Body of pancreas (tissue), 4 donors: Measurements from ENCODE around the gene C1RL.

Experiments used
- CTCF ChIP-seq, 7 experiments: fragments of 450-650 bp in 4 of 7; fragments of 200-600 bp in 3 of 7; sonication (generic) in 3 of 7; IDR thresholded peaks; one replicate each; pipeline ENCODE4 v1.5.1; 2016 to 2019; ENCODE audit warnings: antibody characterized with exemption in 7 of 7
- POLR2A ChIP-seq, 3 donors: fragments of 450-650 bp; IDR thresholded peaks; one replicate each; pipeline ENCODE4 v1.6.1; 2016; ENCODE audit warnings: antibody characterized with exemption in 3 of 3, mild to moderate bottlenecking in 2 of 3

DNA sequence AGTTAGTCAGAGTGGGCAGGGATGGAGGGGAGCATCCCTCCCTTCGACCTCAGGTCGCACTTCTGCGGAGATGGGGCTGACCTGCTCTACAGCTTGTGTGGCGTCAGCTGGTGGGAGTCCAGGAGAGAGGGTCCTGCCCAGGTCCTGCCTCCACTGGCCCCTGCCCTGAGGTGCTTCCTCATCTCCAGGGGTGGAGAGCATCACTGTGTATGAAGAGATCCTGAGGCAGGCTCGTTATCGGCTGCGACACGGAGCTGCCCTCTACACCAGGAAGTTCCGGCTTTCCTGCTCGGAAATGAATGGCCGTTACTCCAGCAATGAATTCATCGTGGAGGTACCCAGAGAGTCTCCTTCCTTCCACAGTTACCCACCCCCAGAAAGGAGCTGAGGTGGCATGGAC lies 41.3 kb upstream of the C1RL start:
- TF ChIP-seq CTCF (IDR thresholded peaks at IDR 0.05) (no peak), POLR2A (IDR thresholded peaks at IDR 0.05) (no peak)
